DLD1 (cell line): ENCODE results near the gene DIP2C.
"Not testable (repeated sequence)": the region's sequence is repeated elsewhere in the genome, so short reads cannot be mapped to it uniquely, and the experiment has no call there.

Source experiments
- in situ Hi-C: cut with HindIII; loops from 2 replicates; pipeline ENCODE4 v1.10.0; 2017; ENCODE audit warnings: low sequenced_read_pairs

Gene DIP2C

GRCh38 chr10:584497-585290 lies 104.8 kb downstream of the DIP2C start:
- in situ Hi-C loops: not testable (repeated sequence)

- in situ Hi-C loops: no loop called here
Observed at GRCh38 chr10:583433-583832, 106.0 kb downstream of the DIP2C start.

DNA sequence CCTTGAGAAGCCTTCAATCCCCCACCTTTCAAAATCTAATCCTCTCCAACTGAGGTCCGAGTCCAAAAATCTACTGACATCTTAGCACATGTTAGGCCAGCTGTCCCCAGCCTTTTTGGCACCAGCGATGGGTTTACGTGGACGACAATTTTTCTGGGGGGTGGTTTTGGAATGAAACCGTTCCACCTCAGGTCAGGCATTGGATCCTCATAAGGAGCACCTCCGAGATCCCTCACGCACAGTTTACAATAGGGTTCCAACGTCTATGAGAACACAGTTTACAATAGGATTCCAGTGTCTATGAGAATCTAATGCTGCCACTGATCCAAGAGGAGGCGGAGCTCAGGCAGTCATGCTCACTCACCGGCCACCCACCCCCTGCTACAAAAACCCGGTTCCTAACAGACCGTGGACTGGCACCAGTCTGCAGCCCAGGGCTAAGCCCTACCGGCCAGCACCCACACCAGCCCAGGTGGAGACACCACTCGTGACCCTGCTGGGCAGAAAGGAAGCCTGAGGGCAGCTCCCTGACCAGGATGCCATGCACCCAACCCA lies 107.6 kb downstream of the DIP2C start:
- in situ Hi-C loops: no loop called here

DNA sequence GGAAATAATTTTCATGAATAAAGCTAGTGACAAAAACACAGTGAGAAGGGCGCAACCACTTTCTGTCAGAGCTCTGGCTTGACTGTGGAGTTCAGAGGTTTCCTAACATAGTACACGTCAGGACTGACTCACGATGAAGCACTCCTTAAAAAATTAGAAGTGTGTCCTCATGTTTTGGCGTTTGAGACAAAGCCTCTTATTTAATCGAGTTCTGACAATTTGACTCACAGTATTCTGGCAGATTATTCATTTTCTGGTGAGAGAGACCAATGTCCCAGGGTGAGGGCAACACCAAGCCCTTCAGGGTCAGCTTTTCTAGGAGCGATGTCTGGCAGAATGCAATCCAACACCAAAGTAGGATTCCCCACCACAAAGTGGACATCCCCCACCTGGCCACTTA lies 108.7 kb downstream of the DIP2C start:
- in situ Hi-C loops: no loop called here

- in situ Hi-C loops: no loop called here
Observed at GRCh38 chr10:576130-576465, 113.4 kb downstream of the DIP2C start.

GRCh38 chr10:575402-576129 lies 113.9 kb downstream of the DIP2C start:
- in situ Hi-C loops: no loop called here

DNA sequence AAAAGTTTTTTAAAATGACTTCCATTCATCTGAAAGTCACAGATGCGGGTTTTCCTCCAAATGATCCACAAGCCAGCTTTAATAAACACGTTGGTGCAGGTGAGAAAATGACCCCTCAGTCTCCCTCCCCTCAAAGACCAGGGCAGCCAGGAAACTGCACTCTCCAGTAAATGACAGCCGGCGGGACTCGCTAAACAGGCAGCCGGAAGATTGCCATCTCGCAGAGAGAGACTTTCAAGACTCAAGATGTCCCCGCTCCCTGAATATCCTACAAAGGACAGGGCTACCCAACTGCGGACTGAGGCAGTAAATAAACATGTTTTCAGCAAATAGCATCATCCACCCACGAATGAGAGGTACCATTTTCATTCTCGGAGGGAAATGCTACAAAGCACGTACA lies 116.8 kb downstream of the DIP2C start:
- in situ Hi-C loops: no loop called here

DNA sequence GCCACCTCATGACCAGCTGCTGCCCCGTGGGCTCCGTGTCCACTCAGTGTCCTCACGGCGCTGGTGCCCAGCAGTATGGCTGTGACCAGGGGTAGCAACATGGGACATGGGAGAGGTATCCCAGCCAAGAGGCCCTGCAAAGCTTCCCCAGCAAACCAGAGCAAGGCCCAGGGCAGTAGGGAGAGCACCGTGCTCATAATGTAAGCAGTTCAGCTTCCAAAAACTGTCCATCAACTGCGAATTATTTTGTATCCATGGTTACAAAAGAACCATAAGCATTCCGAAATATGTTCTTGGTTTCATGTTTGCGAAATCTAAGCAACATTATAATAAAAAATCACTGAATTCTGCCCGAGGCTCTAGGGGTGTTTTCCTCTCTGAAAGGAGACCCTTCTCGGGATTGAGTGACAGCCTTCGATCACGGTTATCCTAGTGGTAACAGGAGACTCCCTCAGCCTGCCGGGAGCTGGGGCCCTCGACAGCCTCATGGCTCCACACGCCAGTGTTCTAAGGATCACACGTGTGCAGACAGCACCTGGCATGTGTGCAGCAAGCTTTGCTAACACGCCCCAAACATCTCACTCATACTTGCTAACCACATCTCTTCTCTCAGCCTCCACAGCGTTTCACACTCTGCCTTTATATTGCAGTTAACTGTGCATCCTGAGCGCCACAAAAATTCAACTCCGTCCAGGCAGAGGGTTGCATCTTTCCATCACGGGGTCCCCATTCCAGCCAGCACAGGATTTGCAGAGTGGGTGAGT lies 117.6 kb downstream of the DIP2C start:
- in situ Hi-C loops: no loop called here

- in situ Hi-C loops: no loop called here
Observed at GRCh38 chr10:571166-571565, 118.3 kb downstream of the DIP2C start.

GRCh38 chr10:570628-571163 lies 118.8 kb downstream of the DIP2C start:
- in situ Hi-C loops: no loop called here

DNA sequence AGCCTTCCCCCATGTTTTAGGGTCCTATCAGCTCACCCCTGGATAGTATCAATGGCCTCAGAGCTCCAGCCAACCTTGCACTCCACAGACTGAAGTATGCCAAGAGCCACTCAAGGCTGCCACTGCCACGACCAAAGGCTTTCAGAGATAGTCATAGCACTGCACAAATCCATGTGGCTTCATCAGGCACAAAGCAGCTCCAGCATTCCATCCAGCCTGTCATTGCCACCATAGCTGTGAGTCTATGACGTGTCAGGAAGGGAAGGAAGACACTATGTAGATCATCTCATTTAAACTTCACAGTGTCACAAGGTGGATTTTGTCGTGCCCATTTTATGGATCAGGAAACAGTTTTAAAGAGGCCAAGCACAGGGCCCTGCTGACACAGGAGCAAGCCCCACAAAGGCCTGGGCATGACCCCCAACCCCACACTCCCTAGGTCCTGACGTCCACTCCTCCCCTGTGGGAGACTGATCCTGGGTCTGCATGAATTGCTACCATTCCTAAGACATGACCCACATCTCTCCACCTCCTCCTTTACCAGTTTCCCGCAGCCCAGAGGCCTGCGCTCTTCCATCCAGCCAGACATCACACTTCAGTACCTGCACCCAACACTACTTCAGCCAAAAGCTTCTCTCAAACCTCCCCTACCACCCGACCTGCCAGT lies 119.4 kb downstream of the DIP2C start:
- in situ Hi-C loops: no loop called here

DNA sequence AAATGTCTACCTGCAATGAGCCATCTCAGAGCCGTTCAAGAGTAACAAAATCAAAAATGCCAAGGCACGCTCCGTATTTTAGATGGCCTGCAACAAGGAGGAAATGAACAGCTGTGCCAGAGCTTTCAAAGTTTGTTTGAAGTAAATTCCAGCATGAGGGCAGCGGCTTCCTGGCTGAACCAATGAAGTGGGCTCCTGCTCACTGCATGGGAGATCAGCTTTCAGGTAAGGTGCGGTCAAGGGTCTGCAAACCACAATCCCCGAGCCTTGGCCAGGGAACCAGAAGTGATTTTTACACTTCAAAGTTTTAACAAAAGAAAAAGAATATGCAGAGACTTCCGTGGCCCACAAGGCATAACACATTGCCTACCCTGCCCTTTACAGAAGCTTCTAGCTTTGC lies 120.6 kb downstream of the DIP2C start:
- in situ Hi-C loops: no loop called here

GRCh38 chr10:567869-568268 lies 121.6 kb downstream of the DIP2C start:
- in situ Hi-C loops: no loop called here

GRCh38 chr10:566241-566885 lies 123.1 kb downstream of the DIP2C start:
- in situ Hi-C loops: no loop called here

GRCh38 chr10:565676-566075 lies 123.8 kb downstream of the DIP2C start:
- in situ Hi-C loops: no loop called here

GRCh38 chr10:565146-565545 lies 124.3 kb downstream of the DIP2C start:
- in situ Hi-C loops: no loop called here

- in situ Hi-C loops: no loop called here
Observed at GRCh38 chr10:563827-564226, 125.6 kb downstream of the DIP2C start.

- in situ Hi-C loops: no loop called here
Observed at GRCh38 chr10:562142-562541, 127.3 kb downstream of the DIP2C start.

- in situ Hi-C loops: no loop called here
Observed at GRCh38 chr10:561721-562120, 127.7 kb downstream of the DIP2C start.

- in situ Hi-C loops: no loop called here
Observed at GRCh38 chr10:560314-560992, 129.0 kb downstream of the DIP2C start.
